SU-DHL-6 (cell line): ENCODE results near the gene ANKS1B.
"Not testable (repeated sequence)": the region's sequence is repeated elsewhere in the genome, so short reads cannot be mapped to it uniquely, and the experiment has no call there.

Experiments
- H2AFZ ChIP-seq: fragments of 200-600 bp; sonication (generic); 2 replicates; pipeline ENCODE4 v1.6.1; 2014; ENCODE audit warnings: low read depth, mild to moderate bottlenecking, moderate library complexity, mixed read lengths, antibody characterized with exemption, low read length; ENCODE audit not compliant: severe bottlenecking
- H3F3A ChIP-seq: fragments of 200-600 bp; shearing (Covaris generic); 2 replicates; pipeline ENCODE4 v1.6.0; 2016; ENCODE audit warnings: antibody characterized with exemption, mild to moderate bottlenecking; ENCODE audit not compliant: insufficient read depth
- H3K27ac ChIP-seq: fragments of 200-600 bp; sonication (generic); 2 replicates; pipeline ENCODE4 v1.5.1; 2016; ENCODE audit warnings: low read depth, mild to moderate bottlenecking, low read length, moderate library complexity, mixed read lengths
- H3K27me3 ChIP-seq: fragments of 200-600 bp; sonication (generic), shearing (Covaris generic); 2 replicates; pipeline ENCODE4 v1.6.0; 2014; ENCODE audit warnings: mild to moderate bottlenecking, low read length
- H3K36me3 ChIP-seq: fragments of 200-600 bp; sonication (generic); 2 replicates; pipeline ENCODE4 v1.6.1; 2014; ENCODE audit warnings: mild to moderate bottlenecking, low read length, mixed read lengths
- H3K4me2 ChIP-seq: fragments of 300-600, 200-600 bp; shearing (Covaris generic), sonication (generic); 2 replicates; pipeline ENCODE4 v1.6.0; 2014; ENCODE audit warnings: low read length, low read depth, mild to moderate bottlenecking; ENCODE audit not compliant: poor library complexity, severe bottlenecking
- H3K4me3 ChIP-seq: fragments of 200-600 bp; sonication (generic); 2 replicates; pipeline ENCODE4 v1.5.1; 2014; ENCODE audit warnings: antibody characterized with exemption, low read length, mild to moderate bottlenecking, mixed read lengths; ENCODE audit not compliant: insufficient read depth, poor library complexity, severe bottlenecking
- H3K79me2 ChIP-seq: fragments of 200-600 bp; sonication (generic); 2 replicates; pipeline ENCODE4 v1.6.1; 2014; ENCODE audit warnings: mild to moderate bottlenecking, low read length, moderate library complexity; ENCODE audit not compliant: insufficient read depth
- H3K9ac ChIP-seq: fragments of 200-600 bp; sonication (generic); 2 replicates; pipeline ENCODE4 v1.7.0; 2014; ENCODE audit warnings: mild to moderate bottlenecking, low read length
- H3K9me2 ChIP-seq: fragments of 200-600 bp; sonication (generic); replicated peaks from 2 replicates; pipeline ENCODE4 v1.6.1; 2014; ENCODE audit warnings: low read length; ENCODE audit not compliant: insufficient read depth
- H3K9me3 ChIP-seq: fragments of 200-600 bp; sonication (generic); 2 replicates; pipeline ENCODE4 v1.6.1; 2014; ENCODE audit warnings: low read length, mixed read lengths; ENCODE audit not compliant: insufficient read depth
- H4K20me1 ChIP-seq: fragments of 200-600 bp; sonication (generic); 2 replicates; pipeline ENCODE4 v1.6.1; 2014; ENCODE audit warnings: low read depth, mild to moderate bottlenecking, antibody characterized with exemption, low read length, moderate library complexity, mixed read lengths
- CTCF ChIP-seq: fragments of 200-600 bp; sonication (generic); IDR thresholded peaks from one replicate; pipeline ENCODE4 v1.5.1; 2017; ENCODE audit warnings: antibody characterized with exemption, mild to moderate bottlenecking, low read length, moderate library complexity; ENCODE audit not compliant: insufficient read depth, poor library complexity, severe bottlenecking
- EZH2phosphoT487 ChIP-seq: fragments of 200-600 bp; sonication (generic), shearing (Covaris generic); conservative IDR thresholded peaks from 2 replicates; pipeline ENCODE4 v1.6.1; 2018; ENCODE audit warnings: mild to moderate bottlenecking, antibody characterized with exemption, low read length, moderate library complexity, mixed read lengths

ANKS1B gene

GRCh38 chr12:99732131-99732530 lies 252.6 kb downstream of the ANKS1B start:
- Histone ChIP-seq H3K79me2 (no peaks in the 10 kb centered on the region), H3K4me3 (no peak overlapping the region), H3F3A (no peaks in the 10 kb centered on the region), H3K9ac (no peak overlapping the region), H3K27ac (no peak overlapping the region), H3K27me3 (no peaks in the 10 kb centered on the region), H3K4me2 (no peak overlapping the region), H3K36me3 (no peaks in the 10 kb centered on the region), H3K9me3 (no peaks in the 10 kb centered on the region), H2AFZ (no peak overlapping the region), H4K20me1 (no peaks in the 10 kb centered on the region), H3K9me2 (no peaks in the 10 kb centered on the region)
- no peak for TF ChIP-seq EZH2phosphoT487
- TF ChIP-seq CTCF: no peak

- Histone ChIP-seq H3K9me2 (no peaks in the 10 kb centered on the region), H2AFZ (no peak overlapping the region), H3K9me3 (no peaks in the 10 kb centered on the region), H3K79me2 (no peaks in the 10 kb centered on the region), H3K27me3 (no peaks in the 10 kb centered on the region), H3K4me3 (no peak overlapping the region), H3K36me3 (no peaks in the 10 kb centered on the region), H3K9ac (no peak overlapping the region), H4K20me1 (no peaks in the 10 kb centered on the region), H3K4me2 (no peak overlapping the region), H3F3A (no peaks in the 10 kb centered on the region), H3K27ac (no peak overlapping the region)
- TF ChIP-seq CTCF (no peak), EZH2phosphoT487 (no peak)
Measured at GRCh38 chr12:99722690-99723486, 261.8 kb downstream of the ANKS1B start.

- no peaks in the 10 kb centered on the region for H3K79me2 ChIP-seq
- no peaks in the 10 kb centered on the region for H3K9me3 ChIP-seq
- TF ChIP-seq CTCF (no peak), EZH2phosphoT487 (no peak)
- no peak overlapping the region for H3K27ac ChIP-seq
- H2AFZ ChIP-seq: no peak overlapping the region
- H3K4me3 ChIP-seq: no peak overlapping the region
- no peak overlapping the region for H3K4me2 ChIP-seq
- H3K9ac ChIP-seq: no peak overlapping the region
- no peaks in the 10 kb centered on the region for H3K9me2 ChIP-seq
- no peaks in the 10 kb centered on the region for H3F3A ChIP-seq
- H3K36me3 ChIP-seq: no peaks in the 10 kb centered on the region
- H3K27me3 ChIP-seq: no peaks in the 10 kb centered on the region
- H4K20me1 ChIP-seq: no peaks in the 10 kb centered on the region
Measured at GRCh38 chr12:99721715-99722275, 262.9 kb downstream of the ANKS1B start.

- H3K9me2 ChIP-seq, H3F3A ChIP-seq, H3K79me2 ChIP-seq, H3K4me2 ChIP-seq, H3K27ac ChIP-seq, H2AFZ ChIP-seq, H3K9ac ChIP-seq, H3K4me3 ChIP-seq, H3K36me3 ChIP-seq, H3K9me3 ChIP-seq, H3K27me3 ChIP-seq, H4K20me1 ChIP-seq: not testable (repeated sequence)
Measured at GRCh38 chr12:99720083-99720465, 264.7 kb downstream of the ANKS1B start.

- not testable (repeated sequence) for H3K4me2 ChIP-seq
Measured at GRCh38 chr12:99719411-99720082, 265.2 kb downstream of the ANKS1B start.

More at GRCh38 chr12:99719411-99720082, 265.2 kb downstream of the ANKS1B start:
- not testable (repeated sequence) for H3K79me2 ChIP-seq, H3K36me3 ChIP-seq, H3K27me3 ChIP-seq, H4K20me1 ChIP-seq, H3F3A ChIP-seq, H3K9me2 ChIP-seq, H3K27ac ChIP-seq, H3K9me3 ChIP-seq, H3K4me3 ChIP-seq, H2AFZ ChIP-seq, H3K9ac ChIP-seq
